GM13976 (cell line): ENCODE results near the gene ZFAND6.
A peak's percentile ranks its signal among the peaks of the same experiment; 100 is the strongest.

ENCODE experiments used
- DNase-seq: peaks from one replicate; pipeline ENCODE4 v3.0.0; 2012; ENCODE audit warnings: low spot score
- CTCF ChIP-seq: IDR thresholded peaks from 2 replicates; pipeline ENCODE4 v1.5.1; 2012; ENCODE audit warnings: borderline replicate concordance, mild to moderate bottlenecking; ENCODE audit not compliant: insufficient read depth; ENCODE audit errors: extremely low read depth, missing control alignments, control extremely low read depth
- in situ Hi-C: fragments of 300-500 bp; cut with MboI; formaldehyde crosslinking; loops from one replicate; pipeline ENCODE4 v1.12.0; 2022; ENCODE audit warnings: low sequenced_read_pairs, mixed read lengths, inconsistent platforms; ENCODE audit not compliant: unreplicated experiment

Gene ZFAND6

GRCh38 chr15:80159811-80160569 is 100.5 kb downstream of the ZFAND6 start:
- TF ChIP-seq CTCF: no peak
- peak; percentile 66 for DNase-seq
- in situ Hi-C loops: loop anchor here (25.0 kb wide), 1 partner anchor 273 kb away; the partner anchor contains the start of gene MTHFS

DNA sequence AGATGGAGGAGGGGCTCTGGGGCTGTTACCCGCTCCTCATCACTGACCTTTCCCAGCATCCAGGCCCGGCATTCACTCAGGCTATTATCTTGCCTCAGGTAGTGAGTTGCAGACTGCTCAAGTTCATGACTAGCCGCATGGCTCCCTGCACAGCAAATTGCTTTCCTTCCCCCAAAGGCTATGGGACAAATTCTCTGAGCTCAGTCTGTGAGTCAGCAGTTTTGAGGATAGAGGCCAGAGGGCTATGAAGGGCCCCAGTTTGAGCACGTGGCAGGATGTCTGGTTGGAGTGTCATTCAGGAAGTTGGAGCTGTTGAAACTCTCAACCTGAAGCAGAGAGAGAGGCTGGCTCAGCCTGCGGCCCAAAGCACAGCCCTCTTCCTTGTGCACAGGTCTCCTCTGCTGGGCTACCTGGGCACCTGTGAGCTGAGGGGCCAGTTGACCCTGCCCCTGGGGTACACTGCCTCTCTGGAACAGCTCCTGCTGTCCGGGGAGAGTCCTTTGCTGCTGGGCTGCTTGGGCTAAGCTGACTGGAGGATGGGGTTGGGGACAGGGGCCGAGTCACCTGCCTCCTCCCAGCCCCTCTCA is 101.2 kb downstream of the ZFAND6 start:
- in situ Hi-C loops: loop anchor here (25.0 kb wide), 1 partner anchor 273 kb away; the partner anchor contains the start of gene MTHFS
- peak; percentile 61 for DNase-seq
- no peak for TF ChIP-seq CTCF

GRCh38 chr15:80161468-80162016 is 102.1 kb downstream of the ZFAND6 start:
- in situ Hi-C loops: loop anchor here (25.0 kb wide), 1 partner anchor 274 kb away; the partner anchor contains the start of gene MTHFS
- TF ChIP-seq CTCF: no peak
- no peak for DNase-seq

- in situ Hi-C loops: loop anchor here (25.0 kb wide), 1 partner anchor 275 kb away; the partner anchor contains the start of gene MTHFS
- TF ChIP-seq CTCF: no peak
- no peak for DNase-seq
Observed at GRCh38 chr15:80162059-80162554, 102.6 kb downstream of the ZFAND6 start.

GRCh38 chr15:80163217-80163616 is 103.7 kb downstream of the ZFAND6 start:
- TF ChIP-seq CTCF: no peak
- no peak for DNase-seq
- in situ Hi-C loops: loop anchor here (25.0 kb wide), 1 partner anchor 276 kb away; the partner anchor contains the start of gene MTHFS

GRCh38 chr15:80163897-80164296 is 104.4 kb downstream of the ZFAND6 start:
- DNase-seq: no peak
- in situ Hi-C loops: loop anchor here (25.0 kb wide), 1 partner anchor 277 kb away; the partner anchor contains the start of gene MTHFS
- TF ChIP-seq CTCF: no peak
